Measurements from ENCODE around the gene SLC16A12.

GRCh38 chr10:89419548-89419947 is 115.8 kb downstream of the SLC16A12 start:
- TF ChIP-seq EGR1 (IDR thresholded peaks at IDR 0.05; ENCODE audit: low read depth in 2 of 2) (no peak), CTCF (IDR thresholded peaks at IDR 0.05; ENCODE audit: low read depth, low read length, missing input control) (peak; percentile 16), TAF1 (conservative IDR thresholded peaks at IDR 0.05) (no peak), YY1 (IDR thresholded peaks at IDR 0.05) (no peak), JUND (IDR thresholded peaks at IDR 0.05) (no peak), RXRA (IDR thresholded peaks at IDR 0.05) (no peak), HNF4G (IDR thresholded peaks at IDR 0.05) (no peak), NR2F2 (IDR thresholded peaks at IDR 0.05) (no peak), RAD21 (IDR thresholded peaks at IDR 0.05) (peak in 1 of 2 donors; percentile 38)
- TF ChIP-seq, protein P1, sequence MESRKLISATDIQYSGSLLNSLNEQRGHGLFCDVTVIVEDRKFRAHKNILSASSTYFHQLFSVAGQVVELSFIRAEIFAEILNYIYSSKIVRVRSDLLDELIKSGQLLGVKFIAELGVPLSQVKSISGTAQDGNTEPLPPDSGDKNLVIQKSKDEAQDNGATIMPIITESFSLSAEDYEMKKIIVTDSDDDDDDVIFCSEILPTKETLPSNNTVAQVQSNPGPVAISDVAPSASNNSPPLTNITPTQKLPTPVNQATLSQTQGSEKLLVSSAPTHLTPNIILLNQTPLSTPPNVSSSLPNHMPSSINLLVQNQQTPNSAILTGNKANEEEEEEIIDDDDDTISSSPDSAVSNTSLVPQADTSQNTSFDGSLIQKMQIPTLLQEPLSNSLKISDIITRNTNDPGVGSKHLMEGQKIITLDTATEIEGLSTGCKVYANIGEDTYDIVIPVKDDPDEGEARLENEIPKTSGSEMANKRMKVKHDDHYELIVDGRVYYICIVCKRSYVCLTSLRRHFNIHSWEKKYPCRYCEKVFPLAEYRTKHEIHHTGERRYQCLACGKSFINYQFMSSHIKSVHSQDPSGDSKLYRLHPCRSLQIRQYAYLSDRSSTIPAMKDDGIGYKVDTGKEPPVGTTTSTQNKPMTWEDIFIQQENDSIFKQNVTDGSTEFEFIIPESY (IDR thresholded peaks at IDR 0.05), result no peak
- TF ChIP-seq, protein P2, sequence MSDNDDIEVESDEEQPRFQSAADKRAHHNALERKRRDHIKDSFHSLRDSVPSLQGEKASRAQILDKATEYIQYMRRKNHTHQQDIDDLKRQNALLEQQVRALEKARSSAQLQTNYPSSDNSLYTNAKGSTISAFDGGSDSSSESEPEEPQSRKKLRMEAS (IDR thresholded peaks at IDR 0.05), result no peak
- TF ChIP-seq, protein P3, sequence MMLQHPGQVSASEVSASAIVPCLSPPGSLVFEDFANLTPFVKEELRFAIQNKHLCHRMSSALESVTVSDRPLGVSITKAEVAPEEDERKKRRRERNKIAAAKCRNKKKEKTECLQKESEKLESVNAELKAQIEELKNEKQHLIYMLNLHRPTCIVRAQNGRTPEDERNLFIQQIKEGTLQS (IDR thresholded peaks at IDR 0.05), result no peak
- TF ChIP-seq, protein P4, sequence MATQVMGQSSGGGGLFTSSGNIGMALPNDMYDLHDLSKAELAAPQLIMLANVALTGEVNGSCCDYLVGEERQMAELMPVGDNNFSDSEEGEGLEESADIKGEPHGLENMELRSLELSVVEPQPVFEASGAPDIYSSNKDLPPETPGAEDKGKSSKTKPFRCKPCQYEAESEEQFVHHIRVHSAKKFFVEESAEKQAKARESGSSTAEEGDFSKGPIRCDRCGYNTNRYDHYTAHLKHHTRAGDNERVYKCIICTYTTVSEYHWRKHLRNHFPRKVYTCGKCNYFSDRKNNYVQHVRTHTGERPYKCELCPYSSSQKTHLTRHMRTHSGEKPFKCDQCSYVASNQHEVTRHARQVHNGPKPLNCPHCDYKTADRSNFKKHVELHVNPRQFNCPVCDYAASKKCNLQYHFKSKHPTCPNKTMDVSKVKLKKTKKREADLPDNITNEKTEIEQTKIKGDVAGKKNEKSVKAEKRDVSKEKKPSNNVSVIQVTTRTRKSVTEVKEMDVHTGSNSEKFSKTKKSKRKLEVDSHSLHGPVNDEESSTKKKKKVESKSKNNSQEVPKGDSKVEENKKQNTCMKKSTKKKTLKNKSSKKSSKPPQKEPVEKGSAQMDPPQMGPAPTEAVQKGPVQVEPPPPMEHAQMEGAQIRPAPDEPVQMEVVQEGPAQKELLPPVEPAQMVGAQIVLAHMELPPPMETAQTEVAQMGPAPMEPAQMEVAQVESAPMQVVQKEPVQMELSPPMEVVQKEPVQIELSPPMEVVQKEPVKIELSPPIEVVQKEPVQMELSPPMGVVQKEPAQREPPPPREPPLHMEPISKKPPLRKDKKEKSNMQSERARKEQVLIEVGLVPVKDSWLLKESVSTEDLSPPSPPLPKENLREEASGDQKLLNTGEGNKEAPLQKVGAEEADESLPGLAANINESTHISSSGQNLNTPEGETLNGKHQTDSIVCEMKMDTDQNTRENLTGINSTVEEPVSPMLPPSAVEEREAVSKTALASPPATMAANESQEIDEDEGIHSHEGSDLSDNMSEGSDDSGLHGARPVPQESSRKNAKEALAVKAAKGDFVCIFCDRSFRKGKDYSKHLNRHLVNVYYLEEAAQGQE (IDR thresholded peaks at IDR 0.05), result no peak

Data from liver (tissue), 3 donors.